Measurements from ENCODE around the gene COPG2. TPM values are rescaled to one million over a fixed set of nuclear protein-coding genes. Genes with fewer than 3 reads are reported as not detected.
"Not testable (repeated sequence)": the region's sequence is repeated elsewhere in the genome, so short reads cannot be mapped to it uniquely, and the experiment has no call there.

COPG2 gene
- total RNA-seq, 4 donors from 2014 or later: 9.5 to 47.5 (median 20.2) TPM

DNA sequence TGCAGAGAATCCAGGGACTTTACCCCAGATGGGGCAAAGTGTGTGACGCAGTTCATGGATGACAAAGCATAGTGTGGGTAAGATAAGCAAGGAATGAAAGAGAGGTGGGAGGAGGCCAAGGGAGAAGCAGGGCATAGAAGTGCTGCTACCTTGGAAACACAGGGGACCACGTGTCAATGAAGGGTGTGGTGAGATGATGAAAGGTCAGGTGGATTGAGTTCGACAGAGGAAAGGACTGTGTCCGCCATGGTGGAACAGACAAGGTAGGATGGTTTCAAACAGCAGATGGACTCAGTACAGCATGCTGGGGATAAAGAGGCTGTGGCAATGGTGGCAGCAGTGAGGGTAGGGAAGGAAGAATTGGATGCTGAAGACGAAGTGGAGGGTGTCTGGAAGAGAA, 143.9 kb downstream of the COPG2 start:
- intact Hi-C loops (cut with DNase I; ENCODE audit: low total_unique reads): no loop called here

GRCh38 chr7:130523519-130524125, 144.9 kb downstream of the COPG2 start:
- DNase-seq; H3K27me3 ChIP-seq; H3K36me3 ChIP-seq; H3K4me1 ChIP-seq; intact Hi-C loops (cut with DNase I; ENCODE audit: low total_unique reads); H3K9me3 ChIP-seq; H3K4me3 ChIP-seq; H3K27ac ChIP-seq: not testable (repeated sequence)

More for the DNA sequence above, 143.9 kb downstream of the COPG2 start:
- Histone ChIP-seq H3K4me3 (no peak overlapping the region), H3K27ac (no peak overlapping the region), H3K27me3 (no peaks in the 10 kb centered on the region), H3K9me3 (no peaks in the 10 kb centered on the region), H3K4me1 (no peaks in the 10 kb centered on the region), H3K36me3 (no peaks in the 10 kb centered on the region)
- no peak for TF ChIP-seq POLR2A (IDR thresholded peaks at IDR 0.05)
- TF ChIP-seq CTCF (IDR thresholded peaks at IDR 0.05): no peak
- DNase-seq: no peak

DNA sequence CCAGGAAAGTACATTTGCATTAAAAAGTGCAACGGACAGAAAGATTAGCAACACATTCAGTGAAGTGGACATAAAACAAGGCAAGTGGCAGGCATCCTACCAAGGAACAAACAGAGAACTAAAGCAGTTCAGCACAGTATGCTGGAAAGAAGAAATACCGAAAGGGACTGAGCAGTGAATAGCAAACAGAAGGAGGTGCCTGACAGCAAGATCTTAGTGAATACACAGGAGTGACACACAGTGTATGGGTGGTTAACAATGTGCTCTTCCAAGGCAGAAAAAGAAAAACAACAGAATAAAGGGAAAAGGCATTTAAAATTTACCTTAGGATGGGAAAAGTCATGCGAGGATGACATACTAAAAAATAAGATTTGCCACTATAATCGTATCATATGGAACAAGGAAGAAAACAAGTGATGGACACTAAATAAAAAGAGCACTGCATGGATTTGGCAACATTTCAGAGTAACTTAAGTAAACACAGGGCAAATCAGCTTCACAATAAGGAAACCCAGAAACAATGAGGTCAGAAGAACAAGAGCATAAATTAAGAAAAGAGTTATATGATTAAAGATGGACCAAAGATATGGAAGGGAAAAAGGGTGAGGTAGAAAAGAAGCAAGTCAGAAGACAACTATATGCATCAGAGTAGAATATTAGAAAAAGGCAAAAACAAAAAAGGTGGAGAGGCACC, 147.1 kb downstream of the COPG2 start:
- no peaks in the 10 kb centered on the region for H3K36me3 ChIP-seq
- intact Hi-C loops (cut with DNase I; ENCODE audit: low total_unique reads): no loop called here
- H3K27me3 ChIP-seq: no peaks in the 10 kb centered on the region
- TF ChIP-seq CTCF (IDR thresholded peaks at IDR 0.05) (no peak), POLR2A (IDR thresholded peaks at IDR 0.05) (no peak)
- H3K4me3 ChIP-seq: no peak overlapping the region
- no peaks in the 10 kb centered on the region for H3K4me1 ChIP-seq
- no peak for DNase-seq
- no peak overlapping the region for H3K27ac ChIP-seq
- no peaks in the 10 kb centered on the region for H3K9me3 ChIP-seq

GRCh38 chr7:130515315-130516040, 153.1 kb downstream of the COPG2 start:
- H3K4me3 ChIP-seq: no peak overlapping the region

DNA sequence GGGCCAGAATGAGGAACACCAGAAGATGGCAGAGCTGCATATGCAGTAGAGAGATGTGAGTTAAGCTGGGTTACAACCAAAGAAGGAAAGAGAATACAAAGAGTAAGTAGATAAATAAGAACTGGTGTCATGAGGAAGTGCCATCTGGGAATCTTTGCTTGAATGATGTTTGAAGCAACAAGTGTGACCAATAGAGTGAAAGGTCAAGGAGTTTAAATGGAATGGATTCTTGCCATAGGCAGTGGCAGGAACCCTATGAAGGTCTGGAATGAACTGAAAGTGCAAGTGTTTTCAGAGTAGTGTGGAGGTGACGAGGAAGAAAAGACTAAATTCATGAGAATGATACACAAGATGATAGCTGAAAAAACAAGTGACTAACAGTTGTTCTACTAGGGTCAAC, 155.1 kb downstream of the COPG2 start:
- TF ChIP-seq POLR2A (IDR thresholded peaks at IDR 0.05) (no peak), CTCF (IDR thresholded peaks at IDR 0.05) (no peak)
- Histone ChIP-seq H3K4me3 (no peak overlapping the region), H3K27me3 (no peaks in the 10 kb centered on the region), H3K36me3 (no peaks in the 10 kb centered on the region), H3K4me1 (no peaks in the 10 kb centered on the region), H3K9me3 (no peaks in the 10 kb centered on the region), H3K27ac (no peak overlapping the region)
- intact Hi-C loops (cut with DNase I; ENCODE audit: low total_unique reads): no loop called here
- no peak for DNase-seq

More at GRCh38 chr7:130515315-130516040, 153.1 kb downstream of the COPG2 start:
- no peak for DNase-seq
- H3K27me3 ChIP-seq: no peaks in the 10 kb centered on the region
- no peaks in the 10 kb centered on the region for H3K4me1 ChIP-seq
- H3K27ac ChIP-seq: no peak overlapping the region
- no peaks in the 10 kb centered on the region for H3K9me3 ChIP-seq
- intact Hi-C loops (cut with DNase I; ENCODE audit: low total_unique reads): no loop called here
- TF ChIP-seq POLR2A (IDR thresholded peaks at IDR 0.05) (no peak), CTCF (IDR thresholded peaks at IDR 0.05) (no peak)
- H3K36me3 ChIP-seq: no peaks in the 10 kb centered on the region

DNA sequence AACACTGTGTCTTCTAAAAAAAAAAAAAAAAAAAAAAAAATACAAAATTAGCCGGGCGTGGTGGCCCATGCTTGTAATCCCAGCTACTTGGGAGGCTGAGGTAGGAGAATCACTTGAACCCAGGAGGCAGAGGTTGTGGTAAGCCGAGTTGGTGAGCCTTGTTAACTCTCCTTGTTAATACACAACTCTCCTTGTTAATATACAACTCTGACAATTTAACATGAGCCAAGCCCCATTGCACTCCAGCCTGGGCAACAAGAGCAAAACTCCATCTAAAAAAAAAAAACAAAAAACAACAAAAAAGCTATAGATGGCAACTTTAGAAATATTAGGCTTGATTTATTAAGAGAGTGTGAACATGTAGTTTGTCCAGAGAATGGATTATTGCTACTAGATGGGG, 156.5 kb downstream of the COPG2 start:
- H3K9me3 ChIP-seq; H3K27ac ChIP-seq; H3K4me3 ChIP-seq; intact Hi-C loops (cut with DNase I; ENCODE audit: low total_unique reads); H3K27me3 ChIP-seq; H3K36me3 ChIP-seq; H3K4me1 ChIP-seq; DNase-seq: not testable (repeated sequence)
